GM04504 (cell line): ENCODE results near the gene HLA-DMA.

Experiments used
- DNase-seq: peaks from one replicate; pipeline ENCODE4 v3.0.0-alpha.2; 2012; ENCODE audit warnings: low read depth

Gene HLA-DMA

DNA sequence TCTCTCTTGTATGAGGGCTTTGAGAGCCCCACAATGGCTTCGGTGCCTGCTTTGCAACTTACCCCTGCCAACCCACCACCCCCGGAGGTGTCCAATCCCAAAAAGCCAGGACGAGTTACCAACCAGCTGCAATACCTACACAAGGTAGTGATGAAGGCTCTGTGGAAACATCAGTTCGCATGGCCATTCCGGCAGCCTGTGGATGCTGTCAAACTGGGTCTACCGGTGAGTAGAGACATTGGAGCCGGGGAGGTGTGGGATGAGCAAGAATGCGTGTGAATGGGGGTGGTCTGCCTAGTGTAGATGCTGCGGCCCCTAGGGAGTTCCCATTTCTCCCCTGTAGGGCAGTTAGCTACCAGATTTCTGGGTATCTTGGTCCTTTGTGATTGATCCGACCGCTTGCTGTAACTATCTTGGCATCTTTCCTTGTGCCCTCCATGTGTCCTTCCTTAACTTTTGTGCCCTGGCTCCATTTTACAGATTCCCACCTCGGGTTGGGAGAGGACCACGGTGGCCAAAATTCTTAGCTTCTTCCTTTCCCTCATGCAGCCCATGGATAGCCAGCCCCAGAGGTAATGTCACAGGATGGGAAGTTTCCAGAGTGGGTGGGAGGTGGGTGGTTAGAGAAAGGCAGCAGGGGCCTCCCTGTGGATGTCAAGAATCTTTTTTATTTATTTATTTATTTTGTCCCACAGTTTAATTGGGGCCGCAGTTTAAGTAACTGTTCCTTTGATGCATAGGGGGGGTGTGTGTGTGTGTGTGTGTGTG, 21.8 kb upstream of the HLA-DMA start:
- DNase-seq, result no peak

DNA sequence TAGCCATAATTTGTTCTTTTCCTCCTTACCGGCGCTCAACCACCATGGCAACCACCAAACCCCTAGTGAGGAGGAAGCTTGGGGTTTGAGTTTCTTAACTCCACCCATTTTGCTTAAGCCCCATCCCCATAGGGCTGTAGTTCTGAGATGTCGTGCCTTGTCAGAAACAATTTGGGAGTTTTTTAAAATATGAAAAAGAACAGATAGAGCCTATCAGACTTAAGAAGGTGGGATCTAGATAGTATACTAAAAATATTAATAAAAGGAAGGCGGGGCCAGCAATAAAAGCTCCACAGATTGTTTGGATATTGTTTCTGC, 21.1 kb upstream of the HLA-DMA start:
- no peak for DNase-seq

DNA sequence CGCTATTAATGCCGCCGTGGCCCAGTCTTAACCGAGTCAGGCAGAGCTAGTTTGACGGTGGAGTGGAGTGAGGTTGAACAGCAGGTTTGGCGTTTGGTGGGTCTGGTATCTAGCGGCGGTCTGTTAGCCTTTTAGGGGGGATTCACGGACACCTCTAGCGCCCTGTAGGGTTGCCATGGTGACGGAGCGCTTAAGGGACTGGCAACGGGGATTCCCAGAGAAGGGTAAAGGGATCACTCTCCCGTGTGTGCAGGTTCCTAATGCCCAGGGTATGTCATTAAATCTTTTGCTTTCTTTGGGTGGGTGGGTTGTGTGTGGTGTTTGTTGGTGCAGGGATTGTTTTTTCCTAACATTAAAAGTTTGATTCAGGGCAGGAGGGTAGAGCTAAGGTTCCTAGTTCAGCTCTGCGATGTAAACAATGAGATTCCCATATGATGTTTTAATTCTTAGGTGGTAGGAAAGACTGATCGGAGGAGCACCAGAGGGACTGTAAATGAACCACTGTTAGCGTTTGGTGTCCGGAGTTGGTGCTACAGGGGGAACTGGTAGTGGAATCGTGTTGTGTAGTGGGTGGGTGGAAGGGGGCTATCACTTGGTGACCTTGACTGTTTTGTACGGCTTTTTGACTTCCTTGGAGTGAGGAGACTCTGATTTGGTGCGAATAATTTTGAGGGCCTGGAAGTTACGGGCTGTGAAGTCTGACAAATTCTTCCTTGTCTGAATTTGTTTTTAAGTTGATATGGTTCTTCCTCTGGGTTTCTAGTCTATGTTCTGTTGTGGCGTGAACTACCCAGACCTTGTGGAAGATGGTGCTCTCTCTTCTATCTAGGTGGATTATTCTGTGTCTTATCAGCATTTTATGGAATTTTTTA, 20.5 kb upstream of the HLA-DMA start:
- DNase-seq, result no peak

DNA sequence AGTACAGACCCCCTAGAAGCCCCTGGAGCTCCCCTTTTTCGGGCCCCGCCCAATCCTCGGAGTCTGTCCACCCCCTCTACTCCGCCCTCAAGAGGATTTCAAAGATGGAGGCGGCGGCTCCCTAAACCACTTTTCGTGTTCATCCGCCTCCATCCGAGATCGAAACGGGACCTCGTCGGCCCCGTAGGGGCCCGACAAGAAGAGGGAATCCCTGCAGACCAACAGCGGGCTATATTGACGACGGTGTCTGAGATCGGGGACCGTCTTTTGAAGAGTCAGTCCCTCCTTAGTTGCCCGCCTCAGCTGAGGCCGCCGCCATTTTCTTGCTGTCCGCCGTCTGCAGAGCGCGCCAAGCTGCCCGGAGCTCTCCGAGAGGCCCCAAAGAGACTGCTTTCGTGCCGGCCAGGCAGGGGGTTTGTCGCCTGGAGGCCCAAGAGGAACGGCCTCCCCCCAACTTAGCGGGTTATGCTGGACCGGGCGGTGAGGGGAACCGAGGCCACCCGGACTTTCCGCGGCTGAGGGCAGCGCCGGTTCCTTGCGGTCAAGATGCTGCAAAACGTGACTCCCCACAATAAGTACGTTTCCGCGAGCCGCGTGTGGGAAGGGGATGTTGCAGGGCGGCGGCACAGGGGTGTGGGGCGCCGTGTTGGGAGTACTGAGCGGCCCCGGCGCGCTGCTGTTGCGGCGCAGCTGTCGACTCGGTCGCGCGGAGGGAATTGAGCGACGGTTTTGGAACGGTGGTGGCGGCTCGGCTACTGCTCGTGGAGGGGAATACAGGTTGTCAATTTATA, 19.7 kb upstream of the HLA-DMA start:
- DNase-seq, result no peak

DNA sequence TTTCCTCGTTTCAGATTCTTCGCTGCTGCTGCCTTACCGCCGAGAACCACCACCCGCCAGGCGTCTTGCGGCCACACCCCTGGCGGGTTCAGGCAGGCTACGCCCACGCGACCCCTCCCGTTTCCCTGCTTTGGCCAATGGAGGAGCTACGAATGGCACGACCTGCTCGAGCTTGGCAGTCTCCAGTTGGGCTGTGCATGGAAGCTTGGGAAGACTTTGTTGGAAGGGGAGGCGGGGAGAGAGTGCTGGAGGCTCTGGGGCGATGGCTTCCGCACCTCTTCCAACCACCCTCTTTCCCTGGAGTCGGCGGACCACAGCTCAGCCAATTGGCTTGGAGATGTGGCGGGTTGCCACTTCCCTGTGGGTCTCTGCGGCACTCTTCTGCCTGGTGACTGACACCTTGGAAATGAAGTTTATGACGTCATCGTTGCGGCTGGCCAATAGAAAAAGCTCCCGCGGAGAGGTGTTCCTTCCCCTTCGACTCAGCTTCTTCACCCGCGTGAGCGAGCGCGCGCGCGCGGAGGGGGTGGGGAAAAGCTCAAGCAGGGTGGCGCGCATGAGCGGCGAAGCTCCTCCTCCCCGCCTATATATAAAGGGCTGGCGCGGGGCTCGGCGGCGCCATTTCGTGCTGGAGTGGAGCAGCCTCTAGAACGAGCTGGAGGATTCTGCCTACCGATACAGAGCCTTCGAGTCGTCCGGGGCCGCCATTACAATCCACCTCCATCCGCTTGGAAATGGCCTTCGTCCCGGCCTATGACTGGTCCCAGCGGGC, 18.9 kb upstream of the HLA-DMA start:
- DNase-seq, result peak; percentile 100

DNA sequence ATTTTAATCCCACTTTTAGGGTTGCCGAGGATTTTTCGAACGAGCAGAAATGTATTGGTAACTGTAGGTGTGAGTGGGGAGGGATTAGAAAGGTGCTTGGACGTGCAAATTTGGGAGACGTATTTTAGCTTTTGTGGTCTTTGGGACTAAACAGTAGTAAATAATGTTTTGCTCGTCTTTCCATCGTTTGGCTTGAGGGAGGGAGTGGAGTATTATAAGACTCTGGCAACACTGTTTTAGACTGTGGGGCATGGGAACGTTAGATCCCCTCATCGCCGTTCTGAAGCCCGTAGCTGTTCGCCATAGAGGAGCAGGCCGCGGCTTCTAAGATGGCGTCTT, 18.3 kb upstream of the HLA-DMA start:
- no peak for DNase-seq

DNA sequence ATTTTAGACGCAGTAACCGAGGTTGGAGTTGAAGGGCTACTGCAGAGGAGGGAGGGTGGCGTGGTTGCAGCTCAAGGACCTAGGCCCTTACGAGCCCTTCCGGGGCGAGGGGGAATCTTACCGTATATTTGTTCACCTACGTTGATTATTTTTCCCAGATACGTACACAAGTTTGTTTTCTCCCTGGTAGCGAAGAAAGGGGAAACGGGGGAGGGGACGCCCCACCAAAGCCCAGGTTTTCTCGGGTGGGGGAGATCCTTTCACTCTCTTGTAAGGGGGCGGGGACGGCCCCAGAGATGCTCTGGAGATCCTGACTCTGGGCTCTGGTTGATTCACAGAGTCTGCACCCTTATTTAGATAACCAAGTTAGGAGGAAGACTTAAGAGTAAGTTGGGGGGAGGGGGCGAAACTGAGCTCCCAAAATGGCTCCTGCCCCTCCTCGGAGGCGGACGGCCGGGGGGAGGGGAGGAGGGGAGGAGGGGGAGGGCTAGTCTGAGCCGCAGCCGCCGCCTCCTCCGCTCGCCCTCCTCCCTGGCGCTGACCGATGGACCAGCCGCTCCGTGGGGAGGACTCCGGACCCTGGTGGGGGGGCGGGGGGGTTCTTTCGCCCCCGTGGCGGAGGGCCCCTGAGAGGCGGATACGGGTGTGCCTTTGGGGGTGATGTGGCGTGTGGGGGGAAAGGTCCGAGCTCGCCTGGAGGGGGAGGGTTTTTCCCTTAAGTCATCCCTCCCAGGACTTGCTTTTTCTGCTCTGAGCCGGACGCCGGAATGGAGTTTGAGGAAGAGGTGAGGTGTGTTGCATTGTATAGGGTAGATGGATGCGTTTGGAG, 17.7 kb upstream of the HLA-DMA start:
- DNase-seq, result peak; percentile 79

DNA sequence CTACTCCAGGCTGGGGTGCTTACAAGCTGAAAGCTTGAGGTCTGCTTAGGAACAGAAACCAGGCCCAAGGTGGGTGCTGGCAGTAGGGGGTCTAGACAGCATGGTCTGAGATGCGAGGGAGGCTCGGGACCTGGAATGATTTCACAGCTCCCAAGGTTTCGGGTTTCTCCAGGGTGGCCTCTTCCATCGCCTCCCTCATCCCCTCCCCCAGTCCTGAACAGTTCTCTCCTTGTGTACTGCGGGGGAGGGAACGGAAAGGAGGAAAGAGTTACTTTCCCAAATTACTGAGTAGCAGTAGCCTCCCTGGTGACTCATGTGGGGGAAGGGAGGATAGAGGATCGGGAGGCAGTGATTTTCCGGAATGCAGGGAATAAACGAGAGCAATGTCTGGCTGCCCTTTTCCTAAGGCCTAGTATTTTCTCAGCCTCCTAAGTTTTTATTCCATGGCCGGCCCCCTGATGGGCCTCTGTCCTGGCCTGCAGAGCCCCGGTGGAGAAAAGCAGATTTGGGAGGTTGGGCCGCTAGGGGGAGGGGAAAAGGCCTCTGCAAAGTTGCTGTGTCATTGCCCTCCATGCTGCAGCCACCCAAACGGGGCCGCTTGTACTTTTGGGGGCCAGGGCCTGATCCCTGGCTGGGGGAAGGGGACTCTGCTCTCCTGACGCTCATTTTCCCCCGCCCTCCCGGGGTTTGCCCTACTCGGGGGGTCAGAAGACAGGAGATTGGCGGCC, 17.0 kb upstream of the HLA-DMA start:
- DNase-seq, result peak; percentile 95

DNA sequence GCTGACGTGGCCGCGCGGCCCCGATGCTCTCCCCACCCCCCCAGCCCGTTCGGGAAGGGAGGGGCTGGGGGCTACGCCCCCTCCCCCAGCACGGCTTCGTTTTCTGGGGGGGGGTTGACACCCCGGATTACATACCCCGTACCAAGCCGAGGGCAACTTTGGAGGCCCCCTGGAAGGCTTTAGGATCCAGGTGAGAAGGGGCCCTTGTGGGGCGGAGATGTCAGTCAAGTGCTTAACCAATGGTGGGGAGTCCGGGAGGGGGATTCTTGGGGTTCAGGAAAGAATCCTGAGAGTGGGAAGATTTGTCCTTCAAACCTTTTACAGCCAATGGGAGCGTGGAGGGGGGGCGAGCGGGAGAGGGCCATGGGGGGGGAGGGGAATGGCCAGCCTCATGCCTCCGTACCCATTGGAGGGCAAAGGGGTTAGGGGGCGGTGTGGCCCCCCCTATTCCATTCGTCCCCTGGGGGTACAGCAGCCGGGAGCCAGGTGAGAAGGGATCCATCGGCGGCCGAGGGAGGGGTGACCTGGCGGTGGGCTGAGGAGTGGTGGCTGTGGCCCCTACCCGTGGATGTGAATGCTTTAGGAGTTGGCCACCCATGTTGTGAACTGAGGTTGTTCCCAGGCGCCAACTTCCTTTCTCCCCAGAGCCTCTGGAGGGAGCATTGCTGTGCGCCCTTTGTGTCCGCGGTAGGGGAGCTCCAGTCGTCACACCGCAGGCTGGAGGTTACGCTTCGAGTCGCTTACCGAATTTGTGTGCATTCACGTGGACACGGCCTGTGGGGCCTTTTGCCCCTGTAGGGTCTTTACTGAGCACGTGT, 16.2 kb upstream of the HLA-DMA start:
- DNase-seq, result peak; percentile 52

DNA sequence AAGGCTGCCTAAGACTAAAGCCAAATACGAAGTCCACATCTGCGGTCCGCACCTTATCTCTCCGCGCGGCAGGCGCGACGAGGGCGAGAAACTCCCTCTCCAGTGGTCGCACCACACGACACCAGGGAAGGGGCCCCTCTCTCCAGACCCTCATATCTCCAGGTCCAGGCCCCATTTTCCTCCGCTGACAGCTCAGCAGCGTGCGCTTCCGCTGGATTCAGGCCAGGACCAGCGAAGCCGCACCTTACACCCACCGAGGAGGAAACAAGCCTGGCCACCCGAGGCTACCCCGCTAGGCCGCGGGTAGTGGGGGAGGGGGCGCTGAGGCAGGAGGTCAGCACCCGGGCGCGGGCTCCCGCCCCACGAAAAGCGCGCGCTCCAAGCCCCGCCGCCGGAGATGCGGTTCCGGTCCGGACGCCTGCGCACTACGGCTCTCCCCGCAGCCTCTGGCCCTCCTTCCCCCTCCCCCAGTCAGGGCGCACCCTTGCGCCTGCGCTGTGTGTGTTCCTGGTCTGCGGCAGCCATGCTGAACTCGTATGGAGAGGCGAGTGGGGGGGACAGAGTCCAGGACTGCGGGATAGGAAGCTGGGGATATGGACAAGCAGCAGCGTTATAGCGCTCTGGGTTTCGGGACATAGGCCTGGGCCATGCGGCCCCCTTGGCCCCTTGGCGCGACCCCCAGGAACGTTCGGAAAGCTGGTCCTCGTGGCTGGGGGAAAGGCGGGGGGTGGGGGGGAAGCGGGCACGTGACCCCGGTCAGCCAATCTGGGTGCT, 15.4 kb upstream of the HLA-DMA start, which contains the start of gene BRD2:
TSS of gene BRD2 (plus strand) at position 502 of the 774 bp plus-strand sequence. CDS start 4,305 bp downstream, outside the sequence.
- DNase-seq, result peak; percentile 94

DNA sequence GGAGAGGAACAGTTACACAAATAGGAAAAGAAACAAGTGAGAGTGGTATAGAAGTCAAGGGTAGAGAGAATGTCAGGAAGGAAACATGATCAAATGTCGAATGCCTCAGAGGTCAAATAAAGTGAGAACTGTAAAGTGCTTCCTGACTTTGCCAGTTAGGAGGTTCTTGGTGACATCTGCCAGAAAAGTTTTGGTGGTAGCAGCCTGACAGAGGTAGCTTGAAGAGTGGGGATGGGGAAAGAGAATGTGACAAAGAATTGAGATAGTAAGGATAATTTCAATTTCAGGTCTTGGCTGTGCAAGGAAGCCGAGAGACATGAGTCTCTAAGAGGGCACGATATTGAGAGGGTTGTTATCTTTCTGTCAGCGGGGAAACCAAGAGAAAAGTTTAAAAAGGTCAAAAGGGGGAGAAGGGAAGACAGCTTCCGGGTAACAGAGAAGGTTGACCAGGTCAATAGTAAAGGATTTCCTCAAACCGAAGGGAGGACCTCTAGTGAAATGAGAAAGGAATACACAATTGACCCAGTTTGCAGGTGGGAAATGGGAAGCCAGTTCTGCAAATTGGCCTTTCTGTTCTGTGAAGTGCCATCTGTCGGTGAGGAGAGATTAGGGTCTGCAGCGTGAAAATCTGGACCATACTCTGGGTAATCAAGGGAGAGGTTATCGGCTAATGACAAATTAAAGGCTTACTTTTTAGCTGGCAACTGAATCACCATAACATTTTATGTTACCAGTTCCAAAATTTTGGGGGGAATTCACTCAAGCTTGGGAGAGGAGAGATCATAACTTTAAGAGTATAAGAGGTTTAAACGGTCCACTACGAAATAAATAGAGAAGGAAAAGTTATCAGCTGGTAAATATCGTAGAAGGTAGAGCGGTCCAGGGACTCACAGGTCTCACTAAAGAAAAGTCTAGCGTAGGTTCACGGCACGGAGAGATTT, 14.5 kb upstream of the HLA-DMA start:
- no peak for DNase-seq

DNA sequence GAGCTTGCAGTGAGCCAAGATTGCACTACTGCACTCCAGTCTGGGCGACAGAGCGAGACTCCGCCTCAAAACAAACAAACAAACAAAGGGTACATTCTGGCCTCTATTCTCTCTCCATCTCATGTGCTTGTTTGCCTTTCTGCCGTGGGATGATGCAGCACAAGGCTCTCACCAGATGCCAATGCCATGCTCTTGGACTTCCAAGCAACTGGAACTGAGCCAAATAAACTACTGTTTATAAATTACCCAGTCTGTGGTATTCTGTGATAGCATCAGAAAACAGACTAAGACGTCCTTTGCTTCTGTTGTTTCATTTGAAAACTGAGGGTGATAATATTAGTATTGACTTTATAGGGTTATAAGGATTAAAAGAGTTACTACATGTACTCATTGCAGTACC, 11.9 kb upstream of the HLA-DMA start:
- DNase-seq, result no peak

DNA sequence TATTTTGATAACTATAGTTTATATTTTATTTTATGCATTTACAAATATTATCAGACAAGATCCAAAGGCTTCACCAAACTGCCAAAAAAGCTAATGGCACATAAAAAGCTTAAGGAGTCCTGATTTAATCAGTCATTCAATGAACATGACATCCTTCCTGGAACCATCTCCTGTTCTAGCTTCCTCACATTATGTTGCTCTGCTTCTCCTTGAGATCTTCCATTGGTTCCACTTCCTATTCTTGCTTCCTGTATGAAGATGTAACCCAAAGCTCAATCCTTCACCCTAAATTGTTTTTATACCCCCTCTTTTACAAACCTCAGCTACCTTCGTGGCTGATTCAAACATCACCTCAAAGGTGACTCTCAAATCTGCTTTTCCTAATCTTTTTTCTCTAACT, 11.0 kb upstream of the HLA-DMA start:
- no peak for DNase-seq

DNA sequence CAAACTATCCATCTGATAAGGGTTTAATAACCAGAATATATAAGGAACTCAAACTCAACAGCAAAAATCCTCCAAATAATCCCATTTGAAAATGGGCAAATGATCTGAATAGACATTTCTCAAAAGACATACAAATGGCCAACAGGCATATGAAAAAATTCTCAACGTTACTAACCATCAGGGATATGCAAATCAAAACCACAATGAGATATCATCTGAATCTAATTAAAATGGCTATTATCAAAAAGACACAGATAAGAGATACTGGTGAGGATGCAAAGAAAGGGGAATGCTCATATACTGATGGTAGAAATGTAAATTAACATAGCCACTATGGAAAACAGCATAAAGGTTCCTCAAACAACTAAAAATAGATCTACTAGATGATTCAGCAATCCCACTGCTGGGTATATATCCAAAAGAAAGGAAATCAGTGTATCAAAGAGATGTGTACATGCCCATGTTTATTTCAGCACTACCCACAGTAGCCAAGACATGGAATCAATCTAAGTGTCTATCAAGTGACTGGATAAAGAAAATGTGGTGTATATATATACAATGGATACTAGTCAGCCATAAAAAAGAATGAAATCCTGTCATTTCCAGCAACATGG, 9.4 kb upstream of the HLA-DMA start:
- no peak for DNase-seq

DNA sequence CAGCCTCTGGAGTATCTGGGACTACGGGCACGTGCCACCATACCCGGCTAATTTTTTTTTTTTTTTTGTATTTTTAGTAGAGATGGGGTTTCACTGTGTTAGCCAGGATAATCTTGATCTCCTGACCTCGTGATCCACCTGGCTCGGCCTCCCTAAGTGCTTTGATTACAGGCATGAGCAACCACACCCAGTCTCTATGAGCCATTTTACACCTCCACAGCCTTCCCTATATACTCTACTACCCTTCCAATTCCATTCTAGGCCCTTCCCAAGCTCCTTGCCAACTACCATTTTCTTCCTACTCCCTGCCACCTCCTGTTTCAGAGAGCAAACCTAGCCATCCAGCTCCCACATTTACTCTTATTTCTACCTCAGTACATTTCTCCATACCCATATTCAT, 7.7 kb upstream of the HLA-DMA start:
- no peak for DNase-seq

DNA sequence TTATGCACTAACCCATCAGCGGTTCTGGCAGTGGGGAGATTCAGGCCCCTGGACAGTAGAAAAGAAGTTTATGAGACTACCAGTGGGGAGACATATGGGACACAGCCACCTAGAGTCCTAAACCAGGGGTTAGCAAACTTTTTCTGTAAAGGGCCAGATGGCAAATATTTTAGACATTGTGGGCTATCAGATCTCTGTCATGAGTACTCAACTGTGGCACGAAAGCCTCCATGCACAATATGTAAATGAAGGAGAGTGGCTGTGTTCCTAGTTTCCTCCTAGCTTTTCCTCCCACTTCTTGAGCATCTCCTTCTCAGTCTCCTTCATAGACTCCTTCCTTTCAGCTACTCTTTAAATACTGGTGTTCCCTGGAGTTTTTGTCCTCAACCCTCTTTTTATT, 3.3 kb upstream of the HLA-DMA start:
- DNase-seq, result no peak
